Mammary epithelial cell (primary cell): ENCODE data around the gene PLPP4.

ENCODE experiments used
- CTCF ChIP-seq, 2 donors: IDR thresholded peaks in 1 of 2; conservative IDR thresholded peaks in 1 of 2; 2 replicates each; pipeline ENCODE4 v1.5.1; 2011 to 2012; ENCODE audit warnings: inconsistent platforms in 2 of 2, low read length in 2 of 2, mild to moderate bottlenecking in 2 of 2, control low read depth in 1 of 2, low read depth in 1 of 2; ENCODE audit not compliant: insufficient read depth in 1 of 2; ENCODE audit errors: extremely low read depth in 1 of 2
- EZH2 ChIP-seq: IDR thresholded peaks from 2 replicates; pipeline ENCODE4 v1.6.1; 2012; ENCODE audit warnings: low read length, inconsistent platforms, borderline replicate concordance

DNA sequence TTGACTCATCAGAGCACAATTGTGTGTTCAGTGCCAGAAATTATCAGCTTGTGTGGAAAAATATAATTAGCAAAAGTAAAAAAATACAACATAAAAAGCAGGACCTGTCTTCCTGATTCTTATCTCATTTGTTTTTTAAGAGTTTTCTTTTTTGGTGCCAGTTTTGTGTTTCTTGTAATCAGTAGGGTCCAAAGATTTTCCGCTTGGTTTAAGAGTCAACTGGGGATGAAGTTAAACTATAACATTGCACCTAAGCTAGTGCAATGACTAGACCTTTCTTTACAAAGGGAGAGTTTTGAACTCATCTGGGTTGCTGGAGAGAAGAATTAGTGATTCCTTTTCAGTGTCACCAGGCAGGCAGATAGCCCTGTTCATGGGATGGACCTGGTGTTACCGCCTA is 113.4 kb downstream of the PLPP4 start:
- TF ChIP-seq CTCF (conservative IDR thresholded peaks at IDR 0.05 in 1 of 2, IDR thresholded peaks at IDR 0.05 in 1 of 2; ENCODE audit: extremely low read depth in 1 of 2, insufficient read depth in 1 of 2, low read depth in 1 of 2, low read length in 2 of 2) (no peak), EZH2 (no peak)
